Activated CD4-positive, alpha-beta memory T cell treated with anti-CD3 and anti-CD28 coated beads, Interleukin-2, amount 10 ng/mL, durations not matched to agents 7 days and 5 days (primary cell): ENCODE data around the gene VPS54. TPM values are rescaled to one million over a fixed set of nuclear protein-coding genes. Genes with fewer than 3 reads are reported as not detected.
A peak's percentile ranks its signal among the peaks of the same experiment; 100 is the strongest.

Source experiments
- CTCF ChIA-PET: fragments of 350-600 bp; sonication (Branson Sonifier 250); formaldehyde crosslinking; loops from one replicate; lab custom pipeline; 2021; ENCODE audit warnings: antibody characterized with exemption, inconsistent platforms; lab: Charles Lee
- POLR2A ChIA-PET: fragments of 350-600 bp; sonication (Branson Sonifier 250); formaldehyde crosslinking; loops from one replicate; lab custom pipeline; 2021; ENCODE audit warnings: antibody characterized with exemption; lab: Charles Lee
- DNase-seq: peaks from one replicate; pipeline ENCODE4 v3.0.0-alpha.2; 2020
- H3K27ac Mint-ChIP-seq: one replicate; pipeline ENCODE4 v1.8.0; 2021; ENCODE audit warnings: mild to moderate bottlenecking, mixed read lengths
- H3K27me3 Mint-ChIP-seq: one replicate; pipeline ENCODE4 v1.8.0; 2021; ENCODE audit warnings: mixed read lengths
- H3K36me3 Mint-ChIP-seq: one replicate; pipeline ENCODE4 v1.8.0; 2021; ENCODE audit warnings: low read depth, mixed read lengths
- H3K4me1 Mint-ChIP-seq: one replicate; pipeline ENCODE4 v1.8.0; 2021; ENCODE audit warnings: mixed read lengths
- H3K4me3 Mint-ChIP-seq: one replicate; pipeline ENCODE4 v1.8.0; 2021; ENCODE audit warnings: mild to moderate bottlenecking, mixed read lengths
- H3K9me3 Mint-ChIP-seq: one replicate; pipeline ENCODE4 v1.8.0; 2021; ENCODE audit warnings: mixed read lengths
- total RNA-seq, 2 experiments: library from RNA; stranded (reverse); gene quantifications; one replicate each; pipeline ENCODE4 v1.2.3, GENCODE V29; 2021

VPS54 gene
- total RNA-seq, 2 experiments from 2014 or later: 18.8 to 19.2 TPM

GRCh38 chr2:63882395-63883105 lies 136.7 kb downstream of the VPS54 start:
- H3K27me3 Mint-ChIP-seq: no peaks in the 10 kb centered on the region
- H3K36me3 Mint-ChIP-seq: peaks cover 63% of the 10 kb centered on the region
- no peak overlapping the region for H3K4me3 Mint-ChIP-seq
- no peaks in the 10 kb centered on the region for H3K9me3 Mint-ChIP-seq
- no peak for DNase-seq
- H3K4me1 Mint-ChIP-seq: peaks cover 14% of the 10 kb centered on the region
- POLR2A ChIA-PET: interaction anchor here (0.9 kb wide), 1 partner anchor 41 kb away, joined by 3 read pairs; the partner anchor contains the start of gene UGP2
- CTCF ChIA-PET: no interaction called here
- no peak overlapping the region for H3K27ac Mint-ChIP-seq

- peaks cover 69% of the 10 kb centered on the region for H3K36me3 Mint-ChIP-seq
- CTCF ChIA-PET: interaction anchor here (0.8 kb wide), 1 partner anchor 9 kb away, joined by 4 read pairs; no protein-coding TSS in a partner anchor
- H3K4me1 Mint-ChIP-seq: peaks cover 16% of the 10 kb centered on the region
These were observed 138.0 kb downstream of the VPS54 start for GRCh38 chr2:63881205-63881604.

GRCh38 chr2:63880625-63881024 lies 138.6 kb downstream of the VPS54 start:
- Mint-ChIP-seq H3K36me3 (peaks cover 73% of the 10 kb centered on the region), H3K9me3 (no peaks in the 10 kb centered on the region), H3K27ac (no peak overlapping the region), H3K4me1 (peaks cover 20% of the 10 kb centered on the region), H3K27me3 (no peaks in the 10 kb centered on the region), H3K4me3 (no peak overlapping the region)
- CTCF ChIA-PET: no interaction called here
- no peak for DNase-seq
- POLR2A ChIA-PET: no interaction called here

More at GRCh38 chr2:63881205-63881604, 138.0 kb downstream of the VPS54 start:
- H3K27me3 Mint-ChIP-seq: no peaks in the 10 kb centered on the region
- no peaks in the 10 kb centered on the region for H3K9me3 Mint-ChIP-seq
- peak overlapping the region; percentile 23 for H3K27ac Mint-ChIP-seq
- DNase-seq: no peak
- POLR2A ChIA-PET: no interaction called here
- H3K4me3 Mint-ChIP-seq: no peak overlapping the region

GRCh38 chr2:63879876-63880433 lies 139.3 kb downstream of the VPS54 start:
- DNase-seq: no peak
- CTCF ChIA-PET: no interaction called here
- Mint-ChIP-seq H3K4me1 (peaks cover 27% of the 10 kb centered on the region), H3K36me3 (peaks cover 74% of the 10 kb centered on the region), H3K27ac (no peak overlapping the region), H3K9me3 (no peaks in the 10 kb centered on the region), H3K4me3 (no peak overlapping the region), H3K27me3 (no peaks in the 10 kb centered on the region)
- POLR2A ChIA-PET: no interaction called here

- Mint-ChIP-seq H3K4me3 (no peak overlapping the region), H3K36me3 (peaks cover 77% of the 10 kb centered on the region), H3K27me3 (no peaks in the 10 kb centered on the region), H3K27ac (no peak overlapping the region), H3K9me3 (peaks cover 2% of the 10 kb centered on the region), H3K4me1 (peaks cover 35% of the 10 kb centered on the region)
- DNase-seq: no peak
- ChIA-PET POLR2A (interaction anchor here (1.1 kb wide), 1 partner anchor 37 kb away, joined by 5 read pairs; the partner anchor contains the start of gene UGP2), CTCF (interaction anchor here (0.7 kb wide), 1 partner anchor 1338 kb away, joined by 3 read pairs; no protein-coding TSS in a partner anchor)
These were observed 140.7 kb downstream of the VPS54 start for GRCh38 chr2:63878486-63878885.

GRCh38 chr2:63876311-63876710 lies 142.9 kb downstream of the VPS54 start:
- peaks cover 29% of the 10 kb centered on the region for H3K4me1 Mint-ChIP-seq

GRCh38 chr2:63875559-63876245 lies 143.5 kb downstream of the VPS54 start:
- Mint-ChIP-seq H3K27me3 (no peaks in the 10 kb centered on the region), H3K4me3 (no peak overlapping the region), H3K36me3 (peaks cover 76% of the 10 kb centered on the region), H3K27ac (no peak overlapping the region), H3K9me3 (peaks cover 5% of the 10 kb centered on the region), H3K4me1 (peaks cover 24% of the 10 kb centered on the region)
- POLR2A ChIA-PET: interaction anchor here (1.0 to 3.9 kb wide), 3 partner anchors 20 to 34 kb away, joined by 3 to 17 read pairs (median 8); partner anchors contain the start of gene UGP2
- CTCF ChIA-PET: no interaction called here
- no peak for DNase-seq

More at GRCh38 chr2:63876311-63876710, 142.9 kb downstream of the VPS54 start:
- Mint-ChIP-seq H3K9me3 (peaks cover 5% of the 10 kb centered on the region), H3K36me3 (peaks cover 78% of the 10 kb centered on the region), H3K27me3 (no peaks in the 10 kb centered on the region), H3K4me3 (no peak overlapping the region), H3K27ac (peak overlapping the region; percentile 1)
- DNase-seq: no peak
- CTCF ChIA-PET: interaction anchor here (1.4 kb wide), 1 partner anchor 20 kb away, joined by 3 read pairs; no protein-coding TSS in a partner anchor
- POLR2A ChIA-PET: interaction anchor here (0.7 to 3.9 kb wide), 4 partner anchors 20 to 55 kb away, joined by 3 to 17 read pairs (median 6); partner anchors contain the start of gene UGP2

GRCh38 chr2:63875131-63875527 lies 144.1 kb downstream of the VPS54 start:
- Mint-ChIP-seq H3K4me3 (no peak overlapping the region), H3K36me3 (peaks cover 76% of the 10 kb centered on the region)
- POLR2A ChIA-PET: interaction anchor here (1.1 to 3.9 kb wide), 3 partner anchors 9 to 34 kb away, joined by 3 to 17 read pairs (median 8); partner anchors contain the start of gene UGP2

GRCh38 chr2:63874204-63875130 lies 144.8 kb downstream of the VPS54 start:
- Mint-ChIP-seq H3K36me3 (peaks cover 77% of the 10 kb centered on the region), H3K4me3 (no peak overlapping the region), H3K27me3 (no peaks in the 10 kb centered on the region), H3K27ac (no peak overlapping the region), H3K4me1 (peaks cover 24% of the 10 kb centered on the region), H3K9me3 (peaks cover 5% of the 10 kb centered on the region)
- POLR2A ChIA-PET: interaction anchor here (1.1 to 3.9 kb wide), 3 partner anchors 9 to 33 kb away, joined by 3 to 17 read pairs (median 8); partner anchors contain the start of gene UGP2
- CTCF ChIA-PET: interaction anchor here (1.1 kb wide), 1 partner anchor 14 kb away, joined by 4 read pairs; no protein-coding TSS in a partner anchor
- DNase-seq: no peak

More at GRCh38 chr2:63875131-63875527, 144.1 kb downstream of the VPS54 start:
- CTCF ChIA-PET: no interaction called here
- Mint-ChIP-seq H3K27ac (no peak overlapping the region), H3K9me3 (peaks cover 5% of the 10 kb centered on the region), H3K4me1 (peaks cover 24% of the 10 kb centered on the region), H3K27me3 (no peaks in the 10 kb centered on the region)
- no peak for DNase-seq

- peaks cover 5% of the 10 kb centered on the region for H3K9me3 Mint-ChIP-seq
- no peak for DNase-seq
- ChIA-PET CTCF (interaction anchor here (0.5 to 1.2 kb wide), 4 partner anchors 11 to 1516 kb away, joined by 3 to 7 read pairs (median 4); no protein-coding TSS in a partner anchor), POLR2A (no interaction called here)
- H3K27ac Mint-ChIP-seq: no peak overlapping the region
- H3K27me3 Mint-ChIP-seq: no peaks in the 10 kb centered on the region
- no peak overlapping the region for H3K4me3 Mint-ChIP-seq
- H3K4me1 Mint-ChIP-seq: peaks cover 29% of the 10 kb centered on the region
- H3K36me3 Mint-ChIP-seq: peaks cover 86% of the 10 kb centered on the region
These were observed 146.5 kb downstream of the VPS54 start for GRCh38 chr2:63872571-63873328.

- ChIA-PET POLR2A (interaction anchor here (1.6 kb wide), 1 partner anchor 17 kb away, joined by 3 read pairs; no protein-coding TSS in a partner anchor), CTCF (interaction anchor here (1.2 kb wide), 1 partner anchor 10 kb away, joined by 7 read pairs; no protein-coding TSS in a partner anchor)
- no peak for DNase-seq
- Mint-ChIP-seq H3K36me3 (peaks cover 79% of the 10 kb centered on the region), H3K4me3 (no peak overlapping the region), H3K4me1 (peaks cover 29% of the 10 kb centered on the region), H3K9me3 (peaks cover 5% of the 10 kb centered on the region), H3K27me3 (no peaks in the 10 kb centered on the region), H3K27ac (no peak overlapping the region)
These were observed 147.4 kb downstream of the VPS54 start for GRCh38 chr2:63871864-63872263.
